NCI-H2227 treated with DMSO at 0.1 percent for 48 hours (cell line): ENCODE measurements around the gene SKI.
"Not testable (repeated sequence)": the region's sequence is repeated elsewhere in the genome, so short reads cannot be mapped to it uniquely, and the experiment has no call there.

Experiments used
- DNase-seq: peaks from one replicate; lab custom pipeline; 2025; lab: John Stamatoyannopoulos, UW

SKI gene

DNA sequence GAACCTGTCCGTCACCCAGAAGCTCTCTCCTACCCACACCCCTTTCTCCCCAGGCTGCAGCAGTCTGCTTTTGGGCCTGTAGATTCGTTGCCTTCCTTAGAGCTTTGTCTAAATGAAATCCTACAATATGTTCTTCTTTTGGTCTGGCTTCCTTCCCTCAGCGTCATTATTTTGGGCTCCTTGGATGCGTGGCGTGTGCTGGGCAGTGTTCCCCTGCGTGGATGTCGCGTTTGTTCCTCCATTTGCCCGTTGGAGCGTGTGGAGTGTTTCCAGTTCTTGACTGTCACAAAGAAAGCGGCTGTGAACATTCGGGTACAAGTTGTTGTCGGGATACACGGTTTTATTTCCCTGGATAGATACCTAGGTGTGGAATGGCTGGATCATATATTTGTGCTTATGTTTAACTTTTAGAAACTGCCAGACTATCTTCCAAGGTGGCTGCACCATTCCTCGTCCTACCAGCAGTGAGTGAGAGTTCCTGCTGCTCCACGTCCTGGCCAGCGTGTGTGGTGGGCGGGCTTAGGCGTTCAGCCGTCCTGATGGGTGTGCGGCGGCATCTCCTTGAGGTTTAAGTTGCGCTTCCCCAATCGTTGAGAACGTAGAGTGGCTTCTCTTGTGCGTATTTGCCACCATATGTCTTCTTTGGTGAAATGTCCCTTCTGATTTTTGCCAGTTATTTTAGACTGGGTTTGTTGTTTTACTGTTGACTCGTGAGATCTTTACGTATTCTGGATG lies 31.7 kb downstream of the SKI start:
- no peak for DNase-seq

DNA sequence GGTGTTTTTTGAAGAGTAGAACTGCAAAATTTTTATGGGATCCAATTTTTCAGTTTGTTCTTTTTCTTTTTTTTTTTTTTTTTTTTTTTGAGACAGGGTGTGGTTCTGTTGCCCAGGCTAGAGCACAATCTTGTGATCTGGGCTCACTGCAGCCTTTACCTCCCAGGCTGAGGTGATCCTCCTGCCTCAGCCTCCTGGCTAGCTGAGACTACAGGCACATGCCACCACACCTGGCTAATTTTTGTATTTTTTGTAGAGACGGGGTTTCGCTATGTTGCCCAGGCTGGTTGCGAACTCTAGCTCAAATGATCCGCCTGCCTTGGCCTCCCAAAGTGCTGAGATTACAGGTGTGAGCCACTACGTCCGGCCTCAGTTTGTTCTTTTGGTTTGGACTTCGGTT lies 32.4 kb downstream of the SKI start:
- DNase-seq, result not testable (repeated sequence)

DNA sequence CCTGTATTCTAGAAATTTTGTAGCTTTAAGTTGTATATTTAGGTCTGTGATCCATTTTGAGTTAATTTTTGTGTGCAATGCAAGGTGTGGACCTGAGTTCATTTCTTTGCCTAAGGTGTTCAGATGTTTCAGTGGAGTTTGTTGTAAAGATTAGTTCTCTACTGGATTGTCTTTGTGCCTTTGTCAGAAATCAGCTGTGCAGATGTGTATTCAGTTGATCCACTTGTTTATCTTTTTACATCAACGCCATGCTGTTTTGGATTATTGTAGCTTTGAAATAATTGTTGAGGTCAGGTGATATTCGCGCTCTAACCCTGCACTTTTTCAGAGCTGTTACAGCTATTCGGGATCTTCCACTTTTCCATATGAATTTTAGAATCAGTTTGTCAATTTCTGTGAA lies 32.8 kb downstream of the SKI start:
- DNase-seq, result no peak

DNA sequence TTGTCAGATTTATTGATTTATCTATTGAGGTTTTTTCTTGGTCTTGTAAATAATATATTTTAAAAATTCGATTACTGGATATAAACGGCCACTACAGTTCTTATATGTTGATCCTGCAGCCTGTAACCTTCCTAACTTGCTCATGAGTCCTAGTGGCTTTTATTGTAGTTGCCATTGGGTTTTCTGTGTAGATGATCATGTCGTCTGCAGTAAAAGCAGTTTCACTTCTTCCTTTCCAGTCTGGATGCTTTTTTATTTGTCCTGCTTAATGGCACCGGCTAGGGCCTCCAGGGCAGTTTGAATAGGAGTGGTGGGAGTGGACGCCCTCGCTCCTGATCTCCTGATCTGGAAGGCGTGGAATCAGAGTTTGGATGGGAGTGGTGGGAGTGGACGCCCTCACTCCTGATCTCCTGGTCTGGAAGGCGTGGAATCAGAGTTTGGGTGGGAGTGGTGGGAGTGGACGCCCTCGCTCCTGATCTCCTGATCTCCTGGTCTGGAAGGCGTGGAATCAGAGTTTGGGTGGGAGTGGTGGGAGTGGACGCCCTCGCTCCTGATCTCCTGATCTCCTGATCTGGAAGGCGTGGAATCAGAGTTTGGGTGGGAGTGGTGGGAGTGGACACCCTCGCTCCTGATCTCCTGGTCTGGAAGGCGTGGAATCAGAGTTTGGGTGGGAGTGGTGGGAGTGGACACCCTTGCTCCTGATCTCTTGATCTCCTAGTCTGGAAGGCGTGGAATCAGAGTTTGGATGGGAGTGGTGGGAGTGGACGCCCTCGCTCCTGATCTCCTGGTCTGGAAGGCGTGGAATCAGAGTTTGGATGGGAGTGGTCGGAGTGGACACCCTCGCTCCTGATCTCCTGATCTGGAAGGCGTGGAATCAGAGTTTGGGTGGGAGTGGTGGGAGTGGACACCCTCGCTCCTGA lies 33.6 kb downstream of the SKI start:
- DNase-seq, result not testable (repeated sequence)

DNA sequence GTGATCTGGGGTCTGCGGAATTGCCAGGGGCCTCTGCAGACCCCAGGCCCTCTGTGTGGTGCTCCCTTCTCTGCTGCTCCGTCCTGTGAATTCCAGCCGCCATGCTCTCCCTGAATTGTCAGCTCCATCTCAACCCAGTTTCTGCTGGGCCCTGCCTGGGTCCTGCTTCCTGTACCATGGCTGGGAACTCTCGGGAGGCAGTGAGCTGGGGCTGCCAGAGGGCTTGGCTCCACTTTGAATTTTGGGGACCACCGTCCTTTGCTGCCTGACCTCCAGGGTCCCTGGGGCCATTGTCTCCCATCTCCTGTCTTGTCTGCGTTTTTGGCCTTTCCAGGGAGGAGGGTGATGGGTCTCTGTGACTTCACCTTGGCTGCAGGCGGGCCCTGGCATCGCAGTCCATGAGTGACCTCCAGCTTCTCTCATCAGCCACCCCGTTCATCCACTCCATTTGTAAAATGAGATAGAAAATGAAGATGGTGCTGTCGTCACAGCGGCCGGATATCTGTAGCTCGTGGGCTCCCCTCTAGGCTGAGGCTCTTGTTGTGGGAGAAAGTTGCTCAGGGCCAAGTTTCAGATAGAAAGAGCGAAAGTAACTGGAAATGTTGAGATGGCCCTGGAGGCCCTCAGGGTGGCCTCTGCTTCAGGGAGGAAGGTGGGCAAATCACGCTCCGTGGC lies 38.3 kb downstream of the SKI start:
- no peak for DNase-seq

DNA sequence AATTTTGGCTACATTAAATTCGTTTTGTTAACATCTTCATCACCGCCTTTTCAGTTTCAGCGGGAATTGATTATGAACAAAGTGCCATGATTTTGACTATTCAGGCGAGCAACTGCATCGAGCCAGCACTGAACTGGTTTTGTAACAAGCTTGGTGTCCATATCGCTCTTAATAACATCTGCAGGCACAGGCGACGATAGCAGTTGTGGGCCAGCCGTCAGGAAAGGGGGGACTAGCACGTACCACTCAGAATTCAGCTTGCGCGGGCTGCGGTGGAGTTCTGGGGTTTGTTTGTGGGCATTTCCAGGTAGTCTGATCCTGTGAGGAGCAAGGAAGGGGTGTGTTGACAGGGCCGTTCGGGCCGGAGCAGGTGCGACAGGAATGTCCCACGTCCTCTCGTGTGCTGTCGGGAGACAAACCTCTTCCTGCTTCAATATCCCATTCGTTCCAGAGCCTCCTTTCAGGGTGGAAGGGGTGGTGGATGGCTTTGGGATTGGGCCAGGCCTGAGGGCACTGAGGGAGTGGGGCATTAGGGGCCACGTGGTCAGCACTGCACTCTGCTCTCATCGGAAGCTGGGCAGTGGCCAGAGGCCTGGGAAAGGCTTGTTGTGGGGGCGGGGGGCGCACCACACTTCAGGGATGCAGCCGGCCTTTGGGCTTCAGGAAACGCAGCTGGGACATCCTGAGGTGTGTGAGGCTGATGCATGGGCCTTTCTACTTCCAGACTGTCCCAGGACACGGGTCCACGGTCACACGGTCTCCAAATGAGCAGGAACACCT lies 39.1 kb downstream of the SKI start:
- DNase-seq, result no peak

DNA sequence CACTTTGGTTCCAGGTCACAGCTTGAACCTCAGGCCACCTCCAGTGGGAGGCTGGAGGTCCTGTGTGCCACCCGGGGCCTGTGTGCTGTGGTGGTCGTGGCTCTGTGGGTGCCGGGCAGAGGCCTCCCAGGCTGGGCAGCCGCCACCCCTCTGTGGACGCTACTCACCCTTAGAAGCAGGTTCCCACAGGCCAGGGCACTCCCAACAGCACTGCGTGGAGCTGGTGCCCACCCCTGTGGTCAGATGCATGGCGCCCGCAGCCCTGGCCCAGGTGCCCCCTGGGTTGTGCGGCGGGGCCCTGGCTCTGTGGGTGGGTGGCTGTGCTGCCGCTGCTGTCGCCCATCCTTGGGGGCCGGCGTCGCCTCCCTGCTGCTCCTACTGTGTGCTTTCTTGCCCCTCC lies 39.7 kb downstream of the SKI start:
- no peak for DNase-seq

DNA sequence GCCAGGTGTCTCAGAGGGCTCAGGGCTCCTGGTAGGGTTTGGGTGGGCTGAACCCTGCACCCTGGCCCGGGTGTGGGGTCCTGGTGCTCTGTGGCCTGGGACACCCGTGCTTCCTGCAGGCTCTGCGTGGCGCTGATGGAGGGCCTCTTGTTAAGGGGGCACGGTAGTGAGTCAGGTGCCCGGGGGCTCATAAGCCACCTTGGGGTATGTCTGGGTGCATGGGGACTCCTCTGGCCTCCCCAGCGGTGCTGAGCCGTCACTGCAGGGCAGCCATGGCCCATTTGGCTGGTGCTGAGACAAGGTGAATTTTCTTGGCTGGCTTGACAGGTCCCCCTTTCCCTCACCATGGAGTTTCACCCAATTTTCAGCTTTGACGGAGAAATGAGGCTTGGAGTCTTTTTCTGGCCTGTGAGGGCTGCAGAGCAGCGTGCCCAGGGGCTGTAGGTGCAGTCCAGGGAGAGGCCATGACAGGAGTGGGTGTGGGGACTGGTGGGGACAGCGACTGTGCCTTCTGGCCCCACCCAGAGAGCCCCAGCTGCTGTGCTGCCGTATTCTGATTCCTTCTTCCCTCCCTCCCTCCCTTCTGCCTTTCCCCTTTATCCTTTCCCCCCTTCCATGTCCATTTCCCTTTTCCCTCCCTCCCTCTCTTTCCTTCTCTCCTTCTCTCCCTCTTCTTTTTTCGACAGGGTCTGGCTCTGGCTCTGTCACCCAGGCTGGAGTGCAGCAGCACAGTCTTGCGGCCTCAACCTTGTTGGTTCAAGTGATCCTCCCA lies 40.4 kb downstream of the SKI start:
- DNase-seq, result no peak

DNA sequence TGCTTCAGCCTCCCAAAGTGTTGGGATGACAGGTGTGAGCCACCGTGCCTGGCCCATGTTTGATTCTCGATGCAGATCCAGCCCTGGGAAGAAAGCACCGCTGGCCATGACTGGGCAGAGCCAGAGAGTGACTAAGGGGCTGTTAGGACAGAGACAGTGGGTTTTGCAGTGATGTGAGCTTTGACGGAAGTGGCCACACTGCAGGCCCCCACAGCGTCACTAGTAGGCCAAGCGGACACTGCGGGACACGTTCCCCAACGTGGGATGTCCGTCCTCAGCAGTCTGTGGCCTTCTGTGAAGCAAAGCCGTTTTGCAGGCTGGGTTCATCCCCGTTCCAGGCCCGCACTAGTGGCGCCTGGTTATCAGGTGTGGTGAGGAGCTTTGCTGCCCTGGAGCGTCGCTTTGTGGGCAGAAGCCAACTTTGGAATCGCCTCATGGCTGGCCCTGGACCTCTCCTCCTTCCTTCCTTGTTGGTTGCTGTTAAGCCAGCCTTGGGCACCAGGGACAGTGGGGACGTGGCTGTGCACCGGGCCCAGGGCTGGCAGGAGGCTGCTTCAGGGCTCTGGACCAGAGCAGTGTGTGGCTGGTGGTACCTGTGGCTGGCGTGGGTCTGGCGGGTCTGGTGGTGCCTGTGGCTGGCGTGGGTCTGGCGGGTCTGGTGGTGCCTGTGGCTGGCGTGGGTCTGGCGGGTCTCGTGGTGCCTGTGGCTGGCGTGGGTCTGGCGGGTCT lies 41.2 kb downstream of the SKI start:
- DNase-seq, result no peak

DNA sequence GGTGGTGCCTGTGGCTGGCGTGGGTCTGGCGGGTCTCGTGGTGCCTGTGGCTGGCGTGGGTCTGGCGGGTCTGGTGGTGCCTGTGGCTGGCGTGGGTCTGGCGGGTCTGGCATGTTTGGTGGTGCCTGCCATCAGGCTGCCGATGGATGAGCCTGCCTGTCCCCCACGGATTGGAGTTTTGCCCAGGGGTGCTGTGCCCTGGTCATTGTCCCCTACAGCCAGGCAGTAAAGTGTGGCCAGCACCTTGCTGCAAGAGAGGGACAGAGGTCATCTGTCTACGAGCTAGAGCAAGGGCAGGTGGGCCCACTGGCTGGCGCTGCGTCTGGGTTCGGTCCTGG lies 41.8 kb downstream of the SKI start:
- DNase-seq, result no peak

DNA sequence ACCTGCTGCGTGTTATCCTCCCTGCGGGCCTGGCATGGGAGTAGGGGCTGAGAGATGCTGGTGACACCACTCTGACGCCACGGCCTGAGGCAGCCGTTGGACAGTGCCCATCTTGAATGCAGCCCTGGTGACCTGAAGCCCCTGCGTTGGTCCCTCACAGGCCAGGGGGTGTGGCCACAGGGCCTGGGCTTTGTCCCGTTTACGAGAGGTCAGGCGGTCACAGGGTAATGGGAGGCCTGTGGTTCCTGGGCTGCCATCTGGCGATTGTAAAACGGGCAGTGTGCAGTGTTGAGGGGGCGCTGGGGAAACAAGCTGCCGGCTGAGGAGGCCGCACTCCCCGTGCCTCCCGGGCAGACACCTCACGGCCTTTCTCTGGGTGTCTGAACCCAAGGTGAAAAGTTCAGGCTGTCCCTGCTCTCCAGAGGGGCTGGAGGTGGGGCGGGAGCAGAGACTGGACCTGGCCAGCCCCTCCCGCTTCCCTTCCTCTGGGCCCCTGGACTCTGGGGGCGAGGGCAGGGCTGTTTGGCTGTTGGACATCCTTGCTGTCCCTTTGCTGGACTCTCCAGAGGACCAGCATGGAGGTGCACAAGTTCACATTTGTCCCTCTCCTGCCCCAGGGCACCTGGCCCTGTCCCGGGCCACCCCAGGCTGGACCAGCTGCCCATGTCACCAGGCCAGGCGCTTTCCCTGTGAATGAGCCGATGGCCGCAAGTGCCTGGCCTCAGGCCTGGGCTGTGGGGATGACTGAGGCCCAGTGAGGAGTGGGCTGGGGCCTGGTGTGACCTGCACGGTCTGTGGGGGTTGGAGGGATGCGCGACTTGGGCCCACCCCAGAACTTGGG lies 42.4 kb downstream of the SKI start:
- DNase-seq, result no peak

DNA sequence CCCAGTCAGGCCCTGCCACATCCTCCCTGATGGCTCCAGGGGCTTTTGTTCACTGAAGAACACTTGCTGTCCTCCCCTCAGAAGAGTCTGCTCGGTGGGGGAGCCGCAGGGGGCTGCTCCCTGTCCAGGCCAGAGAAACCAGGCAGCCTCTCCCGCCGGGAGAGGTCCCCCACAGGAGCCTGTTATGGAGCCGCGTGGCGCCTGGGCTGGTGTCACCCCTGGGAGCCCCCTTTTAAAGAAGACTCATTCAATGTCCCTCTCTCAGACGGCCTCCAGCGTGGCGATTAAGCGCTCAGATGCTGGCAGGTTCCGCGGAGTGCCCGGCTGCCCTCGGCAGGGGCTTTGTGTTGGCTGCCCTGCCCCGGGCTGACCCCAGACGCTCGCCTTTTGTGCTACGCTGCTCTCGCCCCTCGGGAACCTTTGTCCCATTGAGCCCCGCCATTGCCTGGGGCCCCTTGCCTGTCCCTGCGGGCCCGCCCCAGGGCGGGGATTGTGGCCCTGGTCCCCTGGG lies 43.1 kb downstream of the SKI start:
- DNase-seq, result no peak

DNA sequence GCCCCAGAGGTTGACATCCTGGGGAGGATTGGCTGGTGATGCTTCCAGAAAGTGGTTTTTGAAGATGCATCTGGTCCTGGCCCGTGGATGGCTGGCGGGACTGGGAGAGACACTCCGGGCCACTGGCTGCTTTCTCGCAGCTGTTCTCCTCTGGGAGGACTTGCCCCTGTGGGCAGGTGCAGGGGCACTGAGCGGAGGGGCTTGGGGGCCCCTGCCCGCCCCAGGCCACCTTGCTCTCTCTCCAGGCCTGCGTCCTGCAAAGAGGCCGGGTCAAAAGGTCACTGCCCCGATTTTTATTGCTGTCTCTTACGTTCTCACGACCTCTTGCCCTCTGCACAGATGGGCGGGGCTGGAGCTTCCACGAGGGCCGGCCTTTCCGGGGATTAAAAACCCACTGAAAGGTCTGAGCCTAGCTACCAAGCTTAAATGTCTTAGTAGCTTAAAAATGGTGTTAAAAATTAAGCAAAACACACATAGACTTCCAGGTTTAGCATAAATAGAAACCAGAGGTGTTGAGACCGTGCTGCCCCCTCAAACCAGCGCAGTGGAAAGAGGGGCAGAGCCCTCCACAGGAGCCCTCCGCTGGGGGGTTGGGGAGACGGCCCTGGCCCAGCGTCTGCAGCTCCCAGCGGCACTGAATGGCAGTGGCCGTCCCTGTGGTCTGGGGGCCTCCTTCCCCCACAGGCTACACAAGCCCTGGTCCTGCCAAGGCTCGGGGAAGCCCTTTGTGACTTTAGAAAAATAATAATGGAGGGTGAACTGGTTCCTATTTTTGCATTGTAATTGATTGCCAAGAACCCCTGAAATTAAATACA lies 43.9 kb downstream of the SKI start:
- DNase-seq, result no peak

DNA sequence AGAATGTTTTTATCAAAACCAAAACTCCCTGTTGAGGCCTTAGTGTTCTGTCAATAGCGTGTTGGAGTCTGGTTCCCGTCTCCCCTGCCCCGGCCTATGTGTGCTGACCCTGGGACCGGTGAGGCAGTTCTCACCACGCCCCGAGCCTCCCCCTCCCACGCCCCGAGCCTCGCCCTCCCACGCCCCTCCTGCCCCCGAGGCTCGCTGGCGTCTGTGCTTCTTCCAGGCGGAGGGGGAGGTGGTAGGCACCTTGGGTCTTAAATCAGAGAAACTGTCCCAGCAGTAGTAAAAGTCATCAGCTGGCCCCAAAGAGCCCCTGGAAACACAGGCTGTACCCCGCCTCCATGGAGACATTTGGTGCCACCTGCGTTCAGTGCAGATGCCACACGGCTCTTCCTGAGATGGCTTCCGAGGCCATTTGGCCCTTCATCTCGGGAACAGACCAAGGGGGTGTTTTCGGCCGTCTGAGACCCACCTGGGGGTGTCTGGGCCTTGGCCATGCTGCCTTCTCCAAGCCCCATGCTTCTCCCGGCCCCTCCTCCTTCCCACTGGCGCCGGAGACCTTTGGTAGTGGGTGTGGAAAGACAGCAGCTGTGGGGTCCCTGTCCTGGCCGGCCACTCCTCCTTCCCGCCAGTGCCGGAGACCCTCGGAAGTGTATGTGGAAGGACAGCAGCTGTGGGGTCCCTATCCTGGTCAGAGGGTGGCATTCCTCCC lies 44.7 kb downstream of the SKI start:
- no peak for DNase-seq

DNA sequence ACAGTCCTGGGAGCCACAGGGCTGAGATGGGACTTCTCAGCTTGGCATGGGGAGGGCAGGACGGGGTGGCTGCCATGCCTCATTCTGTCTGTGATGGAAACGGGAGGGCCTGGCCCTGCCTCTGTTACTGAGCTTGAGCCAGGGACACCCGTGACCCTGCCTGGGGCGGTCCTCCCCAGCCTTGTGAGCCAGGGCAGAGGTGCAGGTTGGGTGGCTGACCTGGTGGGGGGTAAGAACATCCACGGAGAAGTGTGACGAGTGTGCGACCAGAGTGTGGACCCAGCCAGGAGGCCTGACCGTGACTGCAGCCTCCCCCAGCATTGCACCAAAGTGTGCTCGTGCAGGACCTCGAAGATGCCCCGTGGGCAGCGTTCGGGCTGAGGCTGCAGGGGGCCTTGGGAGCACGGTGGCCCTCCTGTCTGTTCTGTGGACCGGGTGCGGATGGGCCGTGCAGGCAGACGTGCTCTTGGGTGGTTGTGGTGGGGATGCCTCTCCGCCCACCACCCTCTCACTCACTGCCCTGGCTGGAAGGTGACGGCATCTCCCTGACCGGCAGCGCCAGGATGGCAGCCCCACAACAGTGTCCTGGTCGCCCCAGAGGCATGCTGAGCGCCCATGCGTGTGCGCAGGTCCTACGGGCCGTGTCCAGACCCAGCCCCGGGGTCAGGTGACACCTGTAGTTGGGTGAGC lies 45.4 kb downstream of the SKI start:
- no peak for DNase-seq

DNA sequence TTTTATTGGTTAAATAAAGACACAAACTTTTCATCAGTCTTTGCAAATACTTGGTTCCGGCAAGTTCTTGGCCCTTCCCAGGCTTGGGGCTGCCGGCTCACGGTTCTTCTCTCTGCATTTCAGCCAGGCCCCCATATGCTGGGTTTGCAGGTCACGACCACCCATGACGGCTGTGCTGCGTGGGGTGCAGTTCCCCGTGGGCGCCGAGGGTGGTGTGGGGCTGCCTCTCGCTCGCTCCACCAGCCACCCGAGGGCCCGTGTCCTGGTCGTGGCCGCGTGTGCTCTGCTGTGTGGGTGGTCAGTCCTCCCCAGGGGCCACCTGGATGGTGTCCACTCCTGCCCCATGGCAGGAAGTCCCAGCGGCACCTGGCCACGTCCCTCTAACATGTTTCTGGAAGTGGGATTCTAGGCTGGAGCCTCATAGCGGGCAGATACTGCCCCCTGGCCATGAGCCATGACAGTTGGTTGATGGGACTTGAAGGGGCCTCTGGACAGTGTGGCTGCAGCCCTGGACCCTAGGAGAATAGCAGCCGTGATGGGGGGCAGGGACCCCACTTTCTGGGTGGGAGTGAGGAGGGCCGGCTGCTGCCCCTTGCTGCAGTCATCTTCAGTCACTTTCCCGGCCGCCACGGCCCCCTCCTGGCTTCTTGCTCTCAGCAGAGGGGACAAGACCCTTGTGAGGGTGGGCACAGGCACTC lies 46.3 kb downstream of the SKI start:
- no peak for DNase-seq
